HEK293 (cell line): ENCODE measurements around the gene THAP7.
A peak's percentile ranks its signal among the peaks of the same experiment; 100 is the strongest.

Source experiments
- CTCF ChIA-PET: fragments of 350-600 bp; formaldehyde crosslinking; extraction: SDS; loops from one replicate; lab custom pipeline; 2021; ENCODE audit warnings: antibody characterized with exemption; lab: Yijun Ruan, JAX
- POLR2A ChIA-PET: fragments of 300-600 bp; formaldehyde crosslinking; extraction: SDS; loops from one replicate; lab custom pipeline; 2020; ENCODE audit warnings: antibody characterized with exemption, inconsistent platforms; lab: Yijun Ruan, JAX
- H3K27ac ChIP-seq: fragments of 200-500 bp; sonication (Bioruptor generic); 2 replicates; pipeline ENCODE4 v1.5.1; 2014; ENCODE audit warnings: low read depth, low read length, control low read depth, inconsistent platforms; ENCODE audit errors: extremely low read depth
- H3K36me3 ChIP-seq, 2 experiments: fragments of 200-500 bp in 1 of 2; sonication (Bioruptor generic) in 1 of 2; 1 replicate in 1 of 2; 2 replicates in 1 of 2; pipeline ENCODE4 v1.5.1; 2014 to 2017; ENCODE audit warnings: inconsistent platforms in 2 of 2, low read length in 2 of 2; ENCODE audit not compliant: control insufficient read depth in 2 of 2, insufficient read depth in 1 of 2
- H3K4me1 ChIP-seq: fragments of 200-500 bp; sonication (Bioruptor generic); 2 replicates; pipeline ENCODE4 v1.5.1; 2014; ENCODE audit warnings: mild to moderate bottlenecking, low read length, inconsistent platforms; ENCODE audit not compliant: control insufficient read depth, insufficient read depth
- H3K4me3 ChIP-seq: 2 replicates; pipeline ENCODE4 v1.5.1; 2011; ENCODE audit warnings: low read depth, mild to moderate bottlenecking, control low read depth, low read length, moderate library complexity
- H3K9me3 ChIP-seq: fragments of 200-500 bp; sonication (Bioruptor generic); 2 replicates; pipeline ENCODE4 v1.5.1; 2014; ENCODE audit warnings: low read depth, low read length, inconsistent platforms; ENCODE audit not compliant: control insufficient read depth, insufficient read depth
- BCL11B ChIP-seq: fragments of 450-650 bp; formaldehyde crosslinking; IDR thresholded peaks from 2 replicates; pipeline ENCODE4 v1.5.1; 2016; ENCODE audit warnings: low read depth, missing biosample characterization, missing genetic modification characterization
- EGR2 ChIP-seq: fragments of 450-650 bp; formaldehyde crosslinking; IDR thresholded peaks from 2 replicates; pipeline ENCODE4 v1.5.1; 2016; ENCODE audit warnings: low read depth, missing biosample characterization, missing genetic modification characterization
- GLI2 ChIP-seq: fragments of 450-650 bp; formaldehyde crosslinking; IDR thresholded peaks from 2 replicates; pipeline ENCODE4; 2017; ENCODE audit warnings: missing biosample characterization, missing genetic modification characterization, low read depth, borderline replicate concordance
- GLI4 ChIP-seq: fragments of 450-650 bp; formaldehyde crosslinking; IDR thresholded peaks from 2 replicates; pipeline ENCODE4 v1.5.1; 2016; ENCODE audit warnings: missing biosample characterization, missing genetic modification characterization
- GLIS2 ChIP-seq: fragments of 450-650 bp; formaldehyde crosslinking; IDR thresholded peaks from 2 replicates; pipeline ENCODE4 v1.5.1; 2016; ENCODE audit warnings: missing biosample characterization, missing genetic modification characterization
- KLF8 ChIP-seq: fragments of 450-650 bp; formaldehyde crosslinking; IDR thresholded peaks from 2 replicates; pipeline ENCODE4 v1.5.1; 2016; ENCODE audit warnings: missing biosample characterization, missing genetic modification characterization
- ZFHX2 ChIP-seq: fragments of 450-650 bp; formaldehyde crosslinking; conservative IDR thresholded peaks from 2 replicates; pipeline ENCODE4 v1.5.1; 2016; ENCODE audit warnings: missing biosample characterization, missing genetic modification characterization
- ZIC2 ChIP-seq: fragments of 450-650 bp; formaldehyde crosslinking; IDR thresholded peaks from 2 replicates; pipeline ENCODE4 v1.5.1; 2016; ENCODE audit warnings: missing biosample characterization, missing genetic modification characterization
- ZNF140 ChIP-seq: fragments of 450-650 bp; formaldehyde crosslinking; IDR thresholded peaks from 2 replicates; pipeline ENCODE4 v1.5.1; 2016; ENCODE audit warnings: missing biosample characterization, missing genetic modification characterization
- ZNF221 ChIP-seq: fragments of 450-650 bp; formaldehyde crosslinking; IDR thresholded peaks from 2 replicates; pipeline ENCODE4 v1.5.1; 2017; ENCODE audit warnings: missing biosample characterization, missing genetic modification characterization, borderline replicate concordance
- ZNF23 ChIP-seq: fragments of 450-650 bp; formaldehyde crosslinking; IDR thresholded peaks from 2 replicates; pipeline ENCODE4 v1.5.1; 2016; ENCODE audit warnings: missing biosample characterization, missing genetic modification characterization, borderline replicate concordance
- ZNF274 ChIP-seq, 2 experiments: fragments of 200-500 bp in 1 of 2; fragments of 450-650 bp in 1 of 2; sonication (Bioruptor generic) in 1 of 2; formaldehyde crosslinking in 1 of 2; IDR thresholded peaks; 2 replicates each; pipeline versions ENCODE4 v1.5.1 to v1.6.1; 2014 to 2016; ENCODE audit warnings: borderline replicate concordance in 1 of 2, inconsistent platforms in 1 of 2, low read length in 1 of 2, missing biosample characterization in 1 of 2, missing genetic modification characterization in 1 of 2
- ZNF354C ChIP-seq: fragments of 450-650 bp; formaldehyde crosslinking; IDR thresholded peaks from 2 replicates; pipeline ENCODE4 v1.5.1; 2016; ENCODE audit warnings: missing biosample characterization, missing genetic modification characterization, low read depth, borderline replicate concordance
- ZNF510 ChIP-seq: fragments of 450-650 bp; formaldehyde crosslinking; IDR thresholded peaks from 2 replicates; pipeline ENCODE4 v1.5.1; 2018; ENCODE audit warnings: mild to moderate bottlenecking, missing genetic modification characterization, missing biosample characterization; ENCODE audit not compliant: insufficient replicate concordance
- ZNF585B ChIP-seq: fragments of 450-650 bp; formaldehyde crosslinking; IDR thresholded peaks from 2 replicates; pipeline ENCODE4 v1.5.1; 2016; ENCODE audit warnings: missing biosample characterization, missing genetic modification characterization
- ZNF610 ChIP-seq: fragments of 450-650 bp; formaldehyde crosslinking; IDR thresholded peaks from 2 replicates; pipeline ENCODE4 v1.5.1; 2016; ENCODE audit warnings: missing biosample characterization, missing genetic modification characterization, borderline replicate concordance
- ZNF747 ChIP-seq: fragments of 450-650 bp; formaldehyde crosslinking; IDR thresholded peaks from 2 replicates; pipeline ENCODE4 v1.5.1; 2016; ENCODE audit warnings: missing biosample characterization, missing genetic modification characterization
- TF ChIP-seq, protein P1 (sequence below): fragments of 450-650 bp; formaldehyde crosslinking; IDR thresholded peaks from 2 replicates; pipeline ENCODE4 v1.5.1; 2017; ENCODE audit warnings: missing biosample characterization, missing genetic modification characterization
- TF ChIP-seq, protein P2 (sequence below): fragments of 450-650 bp; formaldehyde crosslinking; IDR thresholded peaks from 2 replicates; pipeline ENCODE4 v1.5.1; 2016; ENCODE audit warnings: missing biosample characterization, missing genetic modification characterization, borderline replicate concordance
- TF ChIP-seq, protein P3 (sequence below): fragments of 450-650 bp; formaldehyde crosslinking; conservative IDR thresholded peaks from 2 replicates; pipeline ENCODE4 v1.5.1; 2016; ENCODE audit warnings: low read depth, missing biosample characterization, missing genetic modification characterization
- TF ChIP-seq, protein P4 (sequence below): fragments of 450-650 bp; formaldehyde crosslinking; IDR thresholded peaks from 2 replicates; pipeline ENCODE4 v1.5.1; 2016; ENCODE audit warnings: missing biosample characterization, missing genetic modification characterization, low read depth

Gene THAP7

DNA sequence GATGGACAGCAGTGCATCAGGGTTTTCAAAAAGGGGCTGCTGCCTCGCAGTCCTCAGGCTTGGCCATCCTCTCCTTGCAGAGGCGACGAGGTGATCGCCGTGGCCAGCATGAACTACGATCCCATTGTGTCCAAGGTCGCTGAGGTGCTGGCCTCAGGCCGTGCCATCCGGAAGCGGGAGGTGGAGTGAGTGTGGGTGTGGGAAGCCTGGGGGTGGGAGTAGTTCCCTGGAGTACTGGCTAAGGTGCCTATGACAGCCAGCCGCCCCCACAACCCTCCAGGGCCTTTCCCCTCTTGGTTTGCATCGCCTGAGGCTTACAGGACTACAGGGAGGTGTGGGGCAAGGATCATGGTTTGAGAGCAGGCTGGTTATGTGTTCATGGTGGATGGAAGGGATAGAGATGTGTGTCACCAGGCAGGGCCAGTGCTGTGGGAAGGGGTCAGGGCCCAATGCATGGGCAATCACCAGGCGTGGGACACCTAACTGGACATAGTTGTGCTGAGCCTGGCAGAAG lies 21.9 kb downstream of the THAP7 start:
- Histone ChIP-seq H3K36me3 (peaks cover 0 to 15% of the 10 kb centered on the region in 2 experiments; a peak in 1 of 3 replicates), H3K9me3 (no peaks in the 10 kb centered on the region), H3K27ac (no peak overlapping the region), H3K4me3 (no peak overlapping the region)
- POLR2A ChIA-PET: interaction anchor here (0.8 to 3.7 kb wide), 2 partner anchors 8 to 21 kb away, joined by 3 to 80 read pairs; partner anchors contain the start of gene THAP7
- TF ChIP-seq, protein P1, sequence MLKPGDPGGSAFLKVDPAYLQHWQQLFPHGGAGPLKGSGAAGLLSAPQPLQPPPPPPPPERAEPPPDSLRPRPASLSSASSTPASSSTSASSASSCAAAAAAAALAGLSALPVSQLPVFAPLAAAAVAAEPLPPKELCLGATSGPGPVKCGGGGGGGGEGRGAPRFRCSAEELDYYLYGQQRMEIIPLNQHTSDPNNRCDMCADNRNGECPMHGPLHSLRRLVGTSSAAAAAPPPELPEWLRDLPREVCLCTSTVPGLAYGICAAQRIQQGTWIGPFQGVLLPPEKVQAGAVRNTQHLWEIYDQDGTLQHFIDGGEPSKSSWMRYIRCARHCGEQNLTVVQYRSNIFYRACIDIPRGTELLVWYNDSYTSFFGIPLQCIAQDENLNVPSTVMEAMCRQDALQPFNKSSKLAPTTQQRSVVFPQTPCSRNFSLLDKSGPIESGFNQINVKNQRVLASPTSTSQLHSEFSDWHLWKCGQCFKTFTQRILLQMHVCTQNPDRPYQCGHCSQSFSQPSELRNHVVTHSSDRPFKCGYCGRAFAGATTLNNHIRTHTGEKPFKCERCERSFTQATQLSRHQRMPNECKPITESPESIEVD (tag by site-specific recombination): no peak
- TF ChIP-seq ZNF585B (tag by site-specific recombination): no peak
- TF ChIP-seq, protein P2, sequence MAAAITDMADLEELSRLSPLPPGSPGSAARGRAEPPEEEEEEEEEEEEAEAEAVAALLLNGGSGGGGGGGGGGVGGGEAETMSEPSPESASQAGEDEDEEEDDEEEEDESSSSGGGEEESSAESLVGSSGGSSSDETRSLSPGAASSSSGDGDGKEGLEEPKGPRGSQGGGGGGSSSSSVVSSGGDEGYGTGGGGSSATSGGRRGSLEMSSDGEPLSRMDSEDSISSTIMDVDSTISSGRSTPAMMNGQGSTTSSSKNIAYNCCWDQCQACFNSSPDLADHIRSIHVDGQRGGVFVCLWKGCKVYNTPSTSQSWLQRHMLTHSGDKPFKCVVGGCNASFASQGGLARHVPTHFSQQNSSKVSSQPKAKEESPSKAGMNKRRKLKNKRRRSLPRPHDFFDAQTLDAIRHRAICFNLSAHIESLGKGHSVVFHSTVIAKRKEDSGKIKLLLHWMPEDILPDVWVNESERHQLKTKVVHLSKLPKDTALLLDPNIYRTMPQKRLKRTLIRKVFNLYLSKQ (tag by site-specific recombination): no peak
- TF ChIP-seq ZNF354C (tag by site-specific recombination): no peak
- peak; percentile 91 for TF ChIP-seq EGR2 (tag by site-specific recombination)
- TF ChIP-seq ZNF747: no peak
- TF ChIP-seq ZNF140 (tag by site-specific recombination): no peak
- no peak for TF ChIP-seq GLI2 (tag by site-specific recombination)
- TF ChIP-seq BCL11B (tag by site-specific recombination): peak; percentile 46; the same call in 1 of the 2 replicates
- TF ChIP-seq ZFHX2: peak; percentile 81
- no peak for TF ChIP-seq KLF8 (tag by site-specific recombination)
- TF ChIP-seq, all 188 proteins: peak for 3
- H3K4me1 ChIP-seq: no peaks in the 10 kb centered on the region
- CTCF ChIA-PET: interaction anchor here (0.6 kb wide), 1 partner anchor 70 kb away, joined by 5 read pairs; no protein-coding TSS in a partner anchor

DNA sequence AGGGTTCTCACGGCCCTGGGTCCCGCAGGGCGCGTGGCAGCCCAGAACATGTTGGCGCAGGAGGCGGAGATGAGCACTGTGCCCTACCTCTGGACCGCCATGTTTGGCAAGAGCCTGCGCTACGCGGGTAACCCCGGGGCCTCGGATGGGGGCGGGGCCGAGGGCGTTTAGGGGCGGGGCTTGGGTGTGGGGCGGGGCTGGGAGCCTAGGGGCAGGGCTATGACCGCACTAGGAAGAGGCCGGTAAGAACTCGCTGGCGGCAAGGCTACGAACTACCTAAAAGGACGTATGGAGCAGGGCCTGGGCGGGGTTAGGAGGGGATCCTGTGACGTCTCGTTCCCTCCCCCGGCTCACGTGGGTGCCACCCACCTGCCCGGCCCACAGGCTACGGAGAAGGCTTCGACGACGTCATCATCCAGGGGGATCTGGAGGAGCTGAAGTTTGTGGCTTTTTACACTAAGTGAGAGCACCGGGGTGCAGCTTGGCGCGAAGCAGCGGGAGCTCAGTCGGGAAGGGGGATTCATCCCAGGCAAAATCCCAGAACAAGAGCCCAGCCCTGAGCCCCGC lies 22.6 kb downstream of the THAP7 start:
- Histone ChIP-seq H3K4me1 (no peaks in the 10 kb centered on the region), H3K27ac (no peak overlapping the region), H3K9me3 (no peaks in the 10 kb centered on the region), H3K36me3 (peaks cover 0 to 12% of the 10 kb centered on the region in 2 experiments; a peak in 1 of 3 replicates), H3K4me3 (no peak overlapping the region)
- TF ChIP-seq, protein P3, sequence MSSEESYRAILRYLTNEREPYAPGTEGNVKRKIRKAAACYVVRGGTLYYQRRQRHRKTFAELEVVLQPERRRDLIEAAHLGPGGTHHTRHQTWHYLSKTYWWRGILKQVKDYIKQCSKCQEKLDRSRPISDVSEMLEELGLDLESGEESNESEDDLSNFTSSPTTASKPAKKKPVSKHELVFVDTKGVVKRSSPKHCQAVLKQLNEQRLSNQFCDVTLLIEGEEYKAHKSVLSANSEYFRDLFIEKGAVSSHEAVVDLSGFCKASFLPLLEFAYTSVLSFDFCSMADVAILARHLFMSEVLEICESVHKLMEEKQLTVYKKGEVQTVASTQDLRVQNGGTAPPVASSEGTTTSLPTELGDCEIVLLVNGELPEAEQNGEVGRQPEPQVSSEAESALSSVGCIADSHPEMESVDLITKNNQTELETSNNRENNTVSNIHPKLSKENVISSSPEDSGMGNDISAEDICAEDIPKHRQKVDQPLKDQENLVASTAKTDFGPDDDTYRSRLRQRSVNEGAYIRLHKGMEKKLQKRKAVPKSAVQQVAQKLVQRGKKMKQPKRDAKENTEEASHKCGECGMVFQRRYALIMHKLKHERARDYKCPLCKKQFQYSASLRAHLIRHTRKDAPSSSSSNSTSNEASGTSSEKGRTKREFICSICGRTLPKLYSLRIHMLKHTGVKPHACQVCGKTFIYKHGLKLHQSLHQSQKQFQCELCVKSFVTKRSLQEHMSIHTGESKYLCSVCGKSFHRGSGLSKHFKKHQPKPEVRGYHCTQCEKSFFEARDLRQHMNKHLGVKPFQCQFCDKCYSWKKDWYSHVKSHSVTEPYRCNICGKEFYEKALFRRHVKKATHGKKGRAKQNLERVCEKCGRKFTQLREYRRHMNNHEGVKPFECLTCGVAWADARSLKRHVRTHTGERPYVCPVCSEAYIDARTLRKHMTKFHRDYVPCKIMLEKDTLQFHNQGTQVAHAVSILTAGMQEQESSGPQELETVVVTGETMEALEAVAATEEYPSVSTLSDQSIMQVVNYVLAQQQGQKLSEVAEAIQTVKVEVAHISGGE (tag by site-specific recombination): no peak
- TF ChIP-seq ZFHX2: peak; percentile 72
- TF ChIP-seq ZNF221: no peak
- TF ChIP-seq, protein P4, sequence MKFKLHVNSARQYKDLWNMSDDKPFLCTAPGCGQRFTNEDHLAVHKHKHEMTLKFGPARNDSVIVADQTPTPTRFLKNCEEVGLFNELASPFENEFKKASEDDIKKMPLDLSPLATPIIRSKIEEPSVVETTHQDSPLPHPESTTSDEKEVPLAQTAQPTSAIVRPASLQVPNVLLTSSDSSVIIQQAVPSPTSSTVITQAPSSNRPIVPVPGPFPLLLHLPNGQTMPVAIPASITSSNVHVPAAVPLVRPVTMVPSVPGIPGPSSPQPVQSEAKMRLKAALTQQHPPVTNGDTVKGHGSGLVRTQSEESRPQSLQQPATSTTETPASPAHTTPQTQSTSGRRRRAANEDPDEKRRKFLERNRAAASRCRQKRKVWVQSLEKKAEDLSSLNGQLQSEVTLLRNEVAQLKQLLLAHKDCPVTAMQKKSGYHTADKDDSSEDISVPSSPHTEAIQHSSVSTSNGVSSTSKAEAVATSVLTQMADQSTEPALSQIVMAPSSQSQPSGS (tag by site-specific recombination): peak; percentile 90
- TF ChIP-seq GLI4: no peak
- no peak for TF ChIP-seq ZNF274 (IDR thresholded peaks at IDR 0.05; ENCODE audit: low read length)
- TF ChIP-seq ZNF274 (tag by site-specific recombination; IDR thresholded peaks at IDR 0.05; ENCODE audit: borderline replicate concordance): no peak
- peak; percentile 58 for TF ChIP-seq ZIC2
- no peak for TF ChIP-seq ZNF747
- no peak for TF ChIP-seq ZNF510 (tag by site-specific recombination)
- peak; percentile 28; the same call in 1 of the 2 replicates for TF ChIP-seq KLF8 (tag by site-specific recombination)
- TF ChIP-seq ZNF23 (tag by site-specific recombination): no peak
- TF ChIP-seq GLIS2: no peak
- peak; percentile 48; the same call in 1 of the 2 replicates for TF ChIP-seq EGR2 (tag by site-specific recombination)
- no peak for TF ChIP-seq ZNF610 (tag by site-specific recombination)
- POLR2A ChIA-PET: interaction anchor here (0.5 to 3.7 kb wide), 3 partner anchors 8 to 23 kb away, joined by 3 to 80 read pairs (median 4); partner anchors contain the start of gene THAP7
- CTCF ChIA-PET: no interaction called here
